ENCODE data around the gene IL24.

- TF ChIP-seq EP300 (IDR thresholded peaks at IDR 0.05; ENCODE audit: borderline replicate concordance in 1 of 2, control insufficient read depth in 1 of 2, low read depth in 2 of 2, low read length in 2 of 2) (no peak), CTCF (IDR thresholded peaks at IDR 0.05 in 2 of 3, conservative IDR thresholded peaks at IDR 0.05 in 1 of 3; ENCODE audit: control insufficient read depth in 2 of 3, extremely low read depth in 1 of 3, insufficient read depth in 1 of 3, low read depth in 3 of 3, low read length in 3 of 3) (no peak), CBFB (IDR thresholded peaks at IDR 0.05; ENCODE audit: low read depth) (no peak), POLR2AphosphoS2 (IDR thresholded peaks at IDR 0.05; ENCODE audit: low read depth, low read length) (no peak), MYC (IDR thresholded peaks at IDR 0.05; ENCODE audit: insufficient read depth, insufficient read length, insufficient replicate concordance, low read length, severe bottlenecking) (no peak), EZH2 (IDR thresholded peaks at IDR 0.05; ENCODE audit: borderline replicate concordance, control insufficient read depth, low read depth, low read length) (no peak)
Observed at GRCh38 chr1:206866062-206866461, 31.2 kb upstream of the IL24 start.
